Transverse colon (tissue), 4 donors: ENCODE data around the gene SLC4A4.

Experiments used
- EP300 ChIP-seq: sonication (generic); formaldehyde crosslinking; IDR thresholded peaks from one replicate; pipeline ENCODE4 v1.6.1; 2017; ENCODE audit warnings: antibody characterized with exemption, low read depth
- POLR2A ChIP-seq: fragments of 450-650 bp; IDR thresholded peaks from one replicate; pipeline ENCODE4 v1.6.1; 2016; ENCODE audit warnings: antibody characterized with exemption, mild to moderate bottlenecking, moderate library complexity
- POLR2AphosphoS5 ChIP-seq, 3 donors: sonication (generic); formaldehyde crosslinking; IDR thresholded peaks; one replicate each; pipeline ENCODE4 v1.6.1; 2016; ENCODE audit warnings: antibody characterized with exemption in 3 of 3
- TF ChIP-seq, protein P1 (sequence below), 5 experiments: fragments of 200-600 bp in 3 of 5; fragments of 450-650 bp in 2 of 5; sonication (generic) in 3 of 5; IDR thresholded peaks; 1 replicate in 2 of 5; 2 replicates in 3 of 5; pipeline ENCODE4 v1.5.1; 2016 to 2017; ENCODE audit warnings: antibody characterized with exemption in 5 of 5, inconsistent platforms in 3 of 5, mild to moderate bottlenecking in 2 of 5, moderate library complexity in 1 of 5

DNA sequence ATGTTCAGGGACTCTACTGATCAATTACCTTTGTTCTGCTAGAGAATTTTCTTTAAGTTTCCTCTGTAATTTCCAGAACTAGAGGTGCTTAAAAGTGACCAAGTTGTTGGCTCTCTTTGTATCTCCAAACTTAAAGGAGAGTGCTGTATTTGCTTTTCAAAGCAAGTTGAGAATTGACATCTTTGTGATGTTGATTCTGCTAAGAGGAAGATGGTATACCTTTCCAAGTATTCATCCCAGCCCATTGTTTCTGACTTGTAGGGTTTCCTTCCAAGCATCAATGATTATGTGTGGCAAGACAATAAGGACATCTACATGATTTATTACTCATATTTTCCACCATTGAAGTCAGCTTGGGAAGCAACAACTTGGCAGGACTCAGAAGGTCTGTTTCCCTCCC, 254.5 kb downstream of the SLC4A4 start:
- TF ChIP-seq, protein P1, sequence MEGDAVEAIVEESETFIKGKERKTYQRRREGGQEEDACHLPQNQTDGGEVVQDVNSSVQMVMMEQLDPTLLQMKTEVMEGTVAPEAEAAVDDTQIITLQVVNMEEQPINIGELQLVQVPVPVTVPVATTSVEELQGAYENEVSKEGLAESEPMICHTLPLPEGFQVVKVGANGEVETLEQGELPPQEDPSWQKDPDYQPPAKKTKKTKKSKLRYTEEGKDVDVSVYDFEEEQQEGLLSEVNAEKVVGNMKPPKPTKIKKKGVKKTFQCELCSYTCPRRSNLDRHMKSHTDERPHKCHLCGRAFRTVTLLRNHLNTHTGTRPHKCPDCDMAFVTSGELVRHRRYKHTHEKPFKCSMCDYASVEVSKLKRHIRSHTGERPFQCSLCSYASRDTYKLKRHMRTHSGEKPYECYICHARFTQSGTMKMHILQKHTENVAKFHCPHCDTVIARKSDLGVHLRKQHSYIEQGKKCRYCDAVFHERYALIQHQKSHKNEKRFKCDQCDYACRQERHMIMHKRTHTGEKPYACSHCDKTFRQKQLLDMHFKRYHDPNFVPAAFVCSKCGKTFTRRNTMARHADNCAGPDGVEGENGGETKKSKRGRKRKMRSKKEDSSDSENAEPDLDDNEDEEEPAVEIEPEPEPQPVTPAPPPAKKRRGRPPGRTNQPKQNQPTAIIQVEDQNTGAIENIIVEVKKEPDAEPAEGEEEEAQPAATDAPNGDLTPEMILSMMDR (IDR thresholded peaks at IDR 0.05), result no peak
- no peak for TF ChIP-seq POLR2A
- TF ChIP-seq POLR2AphosphoS5 (IDR thresholded peaks at IDR 0.05), result no peak
- TF ChIP-seq EP300, result no peak
